HG02678 (cell line): Measurements from ENCODE around the gene AP5B1.

Experiments used
- ATAC-seq: cut with Tn5 transposase; IDR thresholded peaks from one replicate; pipeline ENCODE4 v1.9.1; 2021; ENCODE audit warnings: mild to moderate bottlenecking, moderate library complexity; ENCODE audit not compliant: unreplicated experiment

Gene AP5B1

DNA sequence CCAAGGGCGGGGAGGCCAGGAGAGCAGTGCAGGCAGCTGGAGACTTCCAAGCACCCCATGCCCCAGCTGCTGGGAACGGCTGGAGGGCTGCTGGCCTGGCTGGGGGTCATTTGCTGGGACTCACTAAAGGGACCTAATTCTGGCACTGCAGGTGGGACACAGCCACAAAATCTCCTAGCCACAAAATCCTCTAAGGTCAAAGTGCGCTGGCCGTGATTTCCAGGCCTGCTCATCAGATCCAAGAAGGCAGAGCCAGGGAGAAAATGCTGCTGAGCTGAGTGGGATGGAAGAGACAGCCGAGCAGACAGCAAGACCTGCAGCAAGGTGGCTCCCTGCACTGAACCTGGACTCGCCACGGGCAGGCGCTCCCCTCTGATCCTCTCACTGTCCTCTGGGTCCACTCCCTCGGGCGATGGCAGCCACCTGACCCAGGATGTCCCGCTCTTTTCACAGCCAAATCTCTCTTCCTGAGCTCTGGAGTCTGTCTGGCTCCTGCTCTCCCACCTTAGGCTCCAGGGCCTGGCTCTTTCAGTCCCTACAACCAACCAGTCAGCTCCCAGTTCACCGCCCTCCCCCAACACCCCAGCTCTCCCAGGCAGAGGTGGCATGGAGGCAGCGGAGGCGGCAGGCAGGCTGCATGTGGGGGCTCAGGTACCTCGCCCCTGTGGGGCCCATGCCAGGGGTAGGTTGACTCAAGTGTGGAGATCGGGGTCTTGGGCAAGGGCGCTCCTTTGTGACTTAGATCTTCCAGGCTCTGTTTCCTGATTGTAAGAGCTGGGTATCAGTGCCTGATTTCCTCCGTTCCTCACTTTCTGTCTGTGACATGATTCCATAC, 20.6 kb upstream of the AP5B1 start:
- no peak for ATAC-seq

GRCh38 chr11:65798882-65799281, 18.1 kb upstream of the AP5B1 start:
- ATAC-seq = no peak

GRCh38 chr11:65797711-65798110, 16.9 kb upstream of the AP5B1 start:
- ATAC-seq = no peak

DNA sequence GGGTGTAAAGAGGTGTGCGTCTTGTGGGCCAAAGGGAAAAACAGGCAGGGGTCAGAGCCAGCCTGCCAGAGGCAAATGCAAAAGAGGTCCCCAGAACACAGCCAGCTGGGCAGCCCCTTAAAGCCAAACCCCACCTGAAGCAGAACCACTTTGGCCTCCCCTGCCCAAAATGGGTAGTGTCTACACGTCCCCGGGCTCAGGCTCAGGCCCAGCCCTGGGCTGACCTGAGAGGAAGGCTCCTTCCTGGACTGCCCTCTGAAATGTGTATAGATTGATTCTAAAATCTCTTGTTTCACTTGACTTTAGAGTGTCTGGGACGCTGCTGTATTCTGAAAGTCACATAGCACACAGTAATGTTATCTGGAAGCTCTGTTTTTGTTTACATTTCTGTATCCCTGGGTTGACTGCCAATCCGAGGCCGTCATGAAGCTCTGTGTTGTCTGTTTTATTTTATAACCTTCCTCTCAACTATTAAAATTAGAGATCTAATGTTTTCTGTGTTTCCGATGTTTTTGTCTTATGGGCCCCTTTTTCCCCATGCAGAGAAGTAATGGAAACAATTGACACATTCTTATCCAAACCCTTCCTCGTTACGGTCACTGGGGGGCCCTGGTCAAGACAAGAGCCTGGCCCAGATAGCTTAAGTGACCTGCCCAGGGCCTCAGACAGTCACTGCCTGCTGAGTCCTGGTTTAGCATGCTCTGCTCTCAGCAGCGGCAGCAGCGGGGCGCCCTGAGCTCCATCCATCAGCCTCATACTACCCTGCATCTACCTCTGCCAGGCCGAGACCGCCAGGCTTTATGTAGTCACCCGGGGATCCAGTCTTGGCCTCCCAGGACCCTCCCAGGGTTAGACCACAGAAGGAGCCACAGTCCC, 16.2 kb upstream of the AP5B1 start:
- no peak for ATAC-seq

- ATAC-seq = no peak
Observed at GRCh38 chr11:65794570-65795510, 14.1 kb upstream of the AP5B1 start.

GRCh38 chr11:65793625-65794400, 13.0 kb upstream of the AP5B1 start:
- no peak for ATAC-seq

DNA sequence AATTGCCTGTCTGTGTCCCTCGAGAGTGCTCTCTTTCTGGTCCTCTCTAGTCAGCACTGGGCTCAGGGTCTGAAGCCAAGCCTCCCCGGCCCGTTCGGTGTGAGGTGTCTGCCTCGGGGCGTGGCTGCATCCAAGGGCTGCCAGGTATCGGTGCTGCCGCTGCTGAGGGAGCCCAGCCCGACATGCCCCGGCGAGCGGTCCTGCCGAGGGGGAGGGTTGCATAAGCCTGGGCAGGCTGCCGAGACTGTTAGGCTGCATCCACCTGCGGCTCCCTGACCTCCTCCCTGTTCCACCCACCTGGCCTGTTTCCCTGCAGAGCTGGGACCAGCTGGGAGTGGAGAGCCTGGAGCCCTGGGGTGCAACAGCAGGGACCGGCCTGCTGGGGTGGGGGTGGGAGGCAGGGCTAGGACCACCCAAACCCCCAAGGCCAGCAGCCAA, 12.4 kb upstream of the AP5B1 start:
- ATAC-seq = no peak

DNA sequence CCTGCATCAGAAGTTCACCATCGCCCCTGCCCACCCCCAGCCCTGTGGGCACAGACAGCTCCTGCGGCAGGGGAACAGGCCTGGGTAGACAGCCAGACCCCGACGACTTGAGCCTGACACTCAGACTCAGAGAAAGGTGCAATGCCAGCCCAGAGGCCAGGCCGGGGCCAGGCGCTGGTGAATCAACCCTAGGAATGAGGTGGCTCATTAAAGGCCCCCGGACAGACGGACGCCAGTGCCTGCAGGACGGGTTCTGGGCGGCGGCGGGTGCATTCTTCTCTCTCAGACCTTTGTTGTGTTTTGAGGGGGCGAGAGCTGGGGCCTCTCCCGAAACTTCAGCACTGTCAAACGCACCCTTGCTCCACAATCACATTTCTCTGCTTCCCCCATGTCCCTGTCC, 11.7 kb upstream of the AP5B1 start:
- ATAC-seq = no peak

DNA sequence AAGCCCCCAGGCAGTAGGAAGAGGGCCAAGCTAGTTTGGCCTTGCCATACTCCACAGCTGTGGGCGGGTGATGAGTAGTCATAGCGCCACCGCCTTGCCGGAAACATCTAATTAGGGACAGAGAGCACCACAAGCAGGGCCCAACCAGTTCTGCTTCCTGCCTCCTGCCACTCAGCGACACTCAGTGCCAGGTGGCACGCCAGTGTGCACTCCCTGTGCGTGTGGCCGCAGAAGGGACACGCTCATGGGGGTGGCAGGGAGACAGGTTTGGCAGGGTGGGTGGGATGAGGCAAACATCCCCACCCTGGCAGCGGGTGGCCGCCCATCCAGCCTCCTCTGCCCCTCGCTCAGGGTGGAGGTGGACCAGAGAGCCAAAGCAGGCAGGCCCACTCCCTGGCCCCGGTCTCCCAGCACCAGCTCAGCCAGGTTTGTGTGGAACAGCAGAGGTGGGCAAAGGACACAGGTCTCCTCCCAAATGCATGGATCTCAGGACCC, 11.0 kb upstream of the AP5B1 start:
- peak; percentile 94 for ATAC-seq

GRCh38 chr11:65790902-65791650, 10.3 kb upstream of the AP5B1 start:
- ATAC-seq = no peak

DNA sequence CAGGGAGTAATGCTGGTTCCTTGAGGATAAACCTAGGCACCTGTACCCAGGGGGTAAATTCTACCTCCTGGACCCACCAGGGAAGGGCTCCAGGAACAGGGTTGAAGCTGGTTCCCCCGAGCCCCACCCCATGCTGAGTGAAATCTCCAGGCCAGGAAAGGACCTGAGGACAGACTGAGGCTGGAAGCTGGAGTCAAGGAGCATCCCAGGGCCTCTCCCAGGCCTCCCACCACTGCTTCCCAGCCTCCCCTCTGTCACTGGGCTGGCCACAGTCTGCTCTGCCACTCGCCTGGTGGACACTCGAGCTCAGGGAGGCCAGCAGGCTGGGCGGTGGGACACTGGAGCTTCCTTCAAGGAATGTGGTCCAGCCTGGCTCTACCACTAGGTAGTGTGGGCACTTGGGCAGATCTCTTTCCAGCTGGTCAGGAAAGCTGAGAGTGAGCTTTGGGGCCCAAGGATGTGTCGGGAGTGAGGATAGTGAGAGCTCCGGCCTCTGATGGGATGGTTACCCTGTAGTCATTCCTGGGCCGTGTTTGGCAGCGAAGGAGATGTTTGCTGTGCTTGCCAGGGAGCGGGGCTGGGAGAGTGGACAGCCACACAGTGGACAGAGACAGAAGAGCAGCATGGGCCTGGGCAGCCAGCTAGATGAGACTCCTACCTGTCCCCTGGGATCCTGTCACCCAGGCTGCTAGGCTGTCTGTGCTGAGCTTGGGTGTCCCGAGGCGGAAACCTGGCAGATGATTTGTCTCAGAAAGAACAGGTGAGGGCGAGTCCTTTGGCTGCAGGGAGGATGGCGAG, 9.5 kb upstream of the AP5B1 start:
- ATAC-seq = no peak

DNA sequence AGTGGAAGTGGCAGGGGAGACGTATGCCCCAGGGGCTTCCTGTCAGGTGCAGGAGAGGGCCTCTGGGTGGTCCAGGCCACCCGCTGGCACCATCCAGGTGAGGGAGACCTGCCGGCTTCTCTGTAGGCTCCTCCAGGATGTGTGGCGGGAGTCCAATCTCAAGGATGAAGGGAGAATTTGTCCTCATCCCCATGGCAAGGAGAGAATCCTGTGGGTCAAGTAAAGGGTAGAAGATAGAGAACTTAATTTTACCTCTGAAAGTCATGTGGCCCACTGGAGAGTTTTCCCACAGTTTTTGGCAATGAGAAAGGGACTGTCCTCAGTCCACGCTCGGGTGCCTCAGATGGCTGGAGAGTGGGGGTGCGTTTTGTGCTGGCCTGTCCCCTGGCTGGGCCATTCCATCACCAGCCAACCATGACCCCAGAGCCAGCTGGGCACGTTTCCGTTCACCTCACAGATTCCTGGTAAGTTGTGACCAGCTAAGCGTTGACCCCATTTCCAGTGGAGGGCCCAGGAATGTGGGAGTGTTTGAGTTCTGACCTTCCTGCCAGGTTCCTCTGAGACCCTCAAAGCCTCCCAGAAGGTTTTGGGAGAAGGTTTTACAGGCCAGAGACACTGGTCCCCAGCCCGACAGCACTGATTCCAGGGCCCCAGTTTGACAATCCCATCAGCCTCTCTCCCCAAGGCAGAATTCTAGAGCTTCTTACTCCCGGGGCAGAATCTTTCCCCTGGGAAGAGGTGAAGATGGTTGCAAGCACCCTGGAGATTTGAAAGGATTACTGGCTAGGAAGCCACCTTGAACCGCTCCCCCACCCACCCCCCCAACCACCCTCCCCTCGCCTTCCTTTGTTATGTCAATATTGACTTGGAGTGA, 8.7 kb upstream of the AP5B1 start:
- no peak for ATAC-seq

GRCh38 chr11:65788821-65789220, 8.0 kb upstream of the AP5B1 start:
- ATAC-seq = no peak

- ATAC-seq = no peak
Observed at GRCh38 chr11:65787649-65788622, 7.2 kb upstream of the AP5B1 start.

DNA sequence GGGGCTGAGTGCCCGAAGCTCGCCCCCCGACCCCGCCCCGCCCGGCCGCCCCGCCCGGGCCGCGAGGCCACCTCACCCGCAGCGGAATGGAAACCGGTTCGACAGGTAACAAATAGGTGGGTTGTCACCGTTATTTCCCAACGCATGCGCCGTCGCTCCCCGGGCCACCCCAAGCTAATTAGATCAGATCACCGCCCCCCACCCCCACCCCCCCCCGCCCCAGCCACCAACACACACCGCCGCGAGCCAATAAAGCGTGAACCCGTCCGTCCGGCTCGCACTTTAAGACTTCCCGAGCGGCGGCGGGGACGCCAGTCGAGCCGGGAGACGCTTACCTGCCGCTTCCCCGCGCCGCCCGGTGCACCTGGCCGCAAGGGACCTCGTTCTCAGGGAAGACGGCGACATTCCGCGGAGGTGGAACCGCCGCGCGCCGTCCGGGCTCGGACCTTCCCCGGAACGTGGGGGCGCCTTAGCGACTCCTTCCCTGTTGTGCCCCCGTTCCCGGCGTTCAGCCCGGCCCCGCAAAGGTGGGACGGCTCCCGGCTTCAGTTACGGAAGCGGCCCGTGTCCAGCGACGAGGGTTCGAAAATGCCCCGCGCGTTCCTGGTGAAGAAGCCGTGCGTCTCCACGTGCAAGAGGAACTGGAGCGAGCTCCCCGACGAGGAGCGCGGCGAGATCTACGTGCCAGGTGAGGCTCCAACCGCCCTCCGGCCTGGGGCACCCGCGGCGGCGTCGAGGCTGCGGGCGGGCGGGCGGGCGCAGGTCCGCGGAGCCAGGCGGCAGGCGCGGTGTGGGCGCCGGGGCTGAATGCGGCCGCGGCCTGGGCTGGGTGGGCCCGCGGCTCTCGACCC, 6.2 kb upstream of the AP5B1 start, which contains the start of gene OVOL1:
Gene OVOL1 (plus strand): TSS at position 278 of the 851 bp plus-strand sequence. CDS start 311 bp downstream, at position 589.
- no peak for ATAC-seq
